GM10847 (cell line): ENCODE data around the gene SIVA1.

Experiments used
- POLR2A ChIP-seq: IDR thresholded peaks from 2 replicates; pipeline ENCODE4 v1.6.1; 2011; ENCODE audit not compliant: insufficient read length; ENCODE audit errors: extremely low read depth

SIVA1 gene

DNA sequence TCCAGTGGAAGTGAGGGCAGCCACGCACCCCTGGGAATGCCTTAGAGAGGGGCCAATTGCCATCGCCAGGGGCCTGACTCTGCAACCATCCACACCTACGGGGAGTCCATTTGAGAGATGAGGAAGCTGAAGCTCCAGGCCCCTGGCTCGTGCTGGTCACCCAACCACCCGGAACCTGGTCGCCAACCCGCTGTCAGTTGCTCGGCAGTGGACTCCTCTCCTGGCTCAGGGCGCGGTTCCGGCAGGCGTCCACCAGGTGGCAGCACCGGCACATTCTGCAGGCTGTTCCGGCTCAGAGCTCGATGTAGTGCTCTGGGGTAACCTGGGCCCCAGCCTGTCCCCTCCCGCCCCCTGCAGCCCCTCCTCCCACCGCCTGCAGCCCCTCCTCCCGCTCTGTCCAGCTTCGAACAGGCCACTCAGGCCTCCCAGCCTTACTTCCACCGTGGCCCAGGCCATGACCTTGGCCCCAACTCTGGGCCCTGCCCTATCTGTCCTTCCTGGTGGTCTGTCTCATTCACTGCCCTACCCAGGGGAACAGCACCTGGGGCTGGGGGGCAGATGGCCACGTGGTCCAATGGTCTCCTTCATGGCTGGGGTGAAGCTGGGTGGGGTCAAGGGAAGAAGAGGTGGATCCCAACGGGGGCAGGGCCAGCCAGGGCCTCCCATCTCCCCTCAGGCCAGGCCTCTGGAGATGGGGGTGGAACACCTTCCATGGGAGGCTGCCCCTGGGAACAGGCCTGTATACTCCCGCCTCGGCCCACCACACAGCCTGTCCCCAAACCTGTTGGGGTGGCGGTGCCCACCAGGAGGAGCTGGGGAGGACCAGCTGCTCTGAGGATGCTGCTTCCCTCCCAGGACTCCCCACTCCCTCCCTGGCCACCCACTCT is 15.7 kb downstream of the SIVA1 start:
- no peak for TF ChIP-seq POLR2A

GRCh38 chr14:104769324-104770071 is 16.6 kb downstream of the SIVA1 start:
- no peak for TF ChIP-seq POLR2A

DNA sequence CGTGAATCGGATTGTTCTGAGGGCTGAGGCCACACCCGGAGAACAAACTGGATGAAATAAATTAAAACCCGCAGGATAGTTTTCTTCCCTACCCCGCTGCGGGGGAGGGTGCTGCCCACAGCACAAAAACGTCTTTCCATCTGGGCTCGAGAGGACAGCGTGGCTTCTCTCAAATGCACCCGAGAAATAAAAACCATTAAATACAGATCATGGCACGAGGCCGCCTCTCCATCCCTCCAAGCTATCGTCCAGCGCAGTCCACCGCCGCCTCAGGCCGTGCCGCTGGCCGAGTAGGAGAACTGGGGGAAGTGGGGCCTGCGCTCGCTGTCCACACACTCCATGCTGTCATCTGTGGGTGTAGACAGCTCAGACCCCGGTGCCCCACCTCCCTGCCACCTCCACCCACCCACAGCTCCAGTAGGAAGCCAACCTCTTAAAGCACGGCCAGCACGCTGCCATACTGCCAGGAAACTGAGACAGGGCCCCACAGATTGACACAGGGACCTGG is 17.2 kb downstream of the SIVA1 start:
- TF ChIP-seq POLR2A: no peak

- no peak for TF ChIP-seq POLR2A
These were observed 17.9 kb downstream of the SIVA1 start for GRCh38 chr14:104770851-104771272.

- no peak for TF ChIP-seq POLR2A
These were observed 18.4 kb downstream of the SIVA1 start for GRCh38 chr14:104771374-104771773.

- no peak for TF ChIP-seq POLR2A
These were observed 19.2 kb downstream of the SIVA1 start for GRCh38 chr14:104771918-104772706.

DNA sequence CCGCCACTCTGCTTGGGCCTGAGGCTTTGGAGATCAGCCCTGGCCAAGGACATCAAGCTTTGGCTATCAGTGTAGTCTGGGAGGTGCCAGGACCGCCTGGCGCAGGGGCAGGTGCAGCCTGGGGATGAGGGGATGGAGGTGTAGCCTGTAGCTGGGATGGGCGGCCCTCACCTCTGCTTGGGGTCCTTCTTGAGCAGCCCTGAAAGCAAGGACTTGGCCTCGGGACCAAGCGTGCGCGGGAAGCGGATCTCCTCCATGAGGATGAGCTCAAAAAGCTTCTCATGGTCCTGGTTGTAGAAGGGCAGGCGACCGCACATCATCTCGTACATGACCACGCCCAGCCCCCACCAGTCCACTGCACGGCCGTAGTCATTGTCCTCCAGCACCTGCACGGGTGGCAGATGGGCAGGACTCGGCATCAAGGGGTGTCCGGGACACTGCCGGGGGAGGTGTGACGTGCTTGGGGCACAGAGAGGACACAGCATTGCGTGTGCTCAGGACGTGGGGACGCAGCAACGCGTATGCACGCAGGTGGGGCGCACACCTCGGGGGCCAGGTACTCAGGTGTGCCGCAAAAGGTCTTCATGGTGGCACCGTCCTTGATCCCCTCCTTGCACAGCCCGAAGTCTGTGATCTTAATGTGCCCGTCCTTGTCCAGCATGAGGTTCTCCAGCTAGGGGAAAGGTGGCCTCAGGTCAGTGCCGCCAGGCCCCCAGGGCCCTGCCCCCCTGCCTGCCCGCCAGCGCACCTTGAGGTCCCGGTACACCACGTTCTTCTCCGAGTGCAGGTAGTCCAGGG is 20.0 kb downstream of the SIVA1 start:
- TF ChIP-seq POLR2A: no peak

GRCh38 chr14:104773505-104774452 is 20.8 kb downstream of the SIVA1 start:
- TF ChIP-seq POLR2A: no peak

GRCh38 chr14:104774453-104775072 is 21.6 kb downstream of the SIVA1 start:
- TF ChIP-seq POLR2A: no peak

- no peak for TF ChIP-seq POLR2A
These were observed 22.1 kb downstream of the SIVA1 start for GRCh38 chr14:104775073-104775489.

GRCh38 chr14:104776481-104776880 is 23.5 kb downstream of the SIVA1 start:
- TF ChIP-seq POLR2A: no peak

- TF ChIP-seq POLR2A: no peak
These were observed 24.2 kb downstream of the SIVA1 start for GRCh38 chr14:104776961-104777807.

GRCh38 chr14:104777808-104778249 is 24.9 kb downstream of the SIVA1 start:
- no peak for TF ChIP-seq POLR2A
